RWPE2 (cell line): ENCODE measurements around the gene DCP1A.

ENCODE experiments used
- ATAC-seq: fragments of 200-7000 bp; cut with Tn5 transposase; 3 replicates; pipeline ENCODE4 v1.9.1; 2021; ENCODE audit warnings: low read depth
- DNase-seq: peaks from one replicate; pipeline ENCODE4 v3.0.0-alpha.2; 2020; ENCODE audit warnings: low spot score
- H3K27ac ChIP-seq: fragments of 450-650 bp; 2 replicates; pipeline ENCODE4 v1.5.1; 2017; ENCODE audit warnings: mild to moderate bottlenecking; ENCODE audit not compliant: poor library complexity, severe bottlenecking
- H3K27me3 ChIP-seq: fragments of 250-450 bp; sonication (Bioruptor Pico); 2 replicates; pipeline ENCODE4 v1.5.1; 2021; ENCODE audit warnings: mild to moderate bottlenecking, moderate library complexity; ENCODE audit not compliant: insufficient read depth, poor library complexity, severe bottlenecking
- H3K36me3 ChIP-seq: fragments of 250-450 bp; sonication (Bioruptor Pico); 2 replicates; pipeline ENCODE4 v1.5.1; 2020; ENCODE audit warnings: low read depth, mild to moderate bottlenecking, moderate library complexity
- H3K4me1 ChIP-seq: fragments of 250-450 bp; sonication (Bioruptor Pico); 2 replicates; pipeline ENCODE4 v1.5.1; 2021; ENCODE audit warnings: mild to moderate bottlenecking, moderate library complexity; ENCODE audit not compliant: insufficient read depth, poor library complexity, severe bottlenecking
- H3K4me3 ChIP-seq: fragments of 250-450 bp; sonication (Bioruptor Pico); 2 replicates; pipeline ENCODE4 v1.5.1; 2021; ENCODE audit warnings: mild to moderate bottlenecking, moderate library complexity; ENCODE audit not compliant: severe bottlenecking
- H3K9me3 ChIP-seq: fragments of 250-450 bp; sonication (Bioruptor Pico); 2 replicates; pipeline ENCODE4 v1.5.1; 2021; ENCODE audit warnings: mild to moderate bottlenecking, moderate library complexity; ENCODE audit not compliant: severe bottlenecking
- CTCF ChIP-seq: fragments of 450-650 bp; IDR thresholded peaks from one replicate; pipeline ENCODE4 v1.5.1; 2017; ENCODE audit warnings: mild to moderate bottlenecking, moderate library complexity; ENCODE audit not compliant: poor library complexity, severe bottlenecking

DCP1A gene

GRCh38 chr3:53258600-53259426 is 88.5 kb downstream of the DCP1A start:
- no peak overlapping the region for H3K27ac ChIP-seq
- H3K4me1 ChIP-seq, result peaks cover 18% of the 10 kb centered on the region
- H3K36me3 ChIP-seq, result peaks cover 9% of the 10 kb centered on the region
- H3K9me3 ChIP-seq, result no peaks in the 10 kb centered on the region
- H3K4me3 ChIP-seq, result no peak overlapping the region
- ATAC-seq, result no peak
- no peak for DNase-seq
- no peak for TF ChIP-seq CTCF
- no peaks in the 10 kb centered on the region for H3K27me3 ChIP-seq

- no peak for ATAC-seq
- Histone ChIP-seq H3K27ac (no peak overlapping the region), H3K4me3 (no peak overlapping the region), H3K27me3 (no peaks in the 10 kb centered on the region), H3K4me1 (peaks cover 23% of the 10 kb centered on the region), H3K9me3 (no peaks in the 10 kb centered on the region), H3K36me3 (peaks cover 23% of the 10 kb centered on the region)
- no peak for TF ChIP-seq CTCF
- peak; percentile 36 for DNase-seq
These were observed 89.9 kb downstream of the DCP1A start for GRCh38 chr3:53257465-53257864.

- no peak for TF ChIP-seq CTCF
- peaks cover 30% of the 10 kb centered on the region for H3K36me3 ChIP-seq
- peaks cover 24% of the 10 kb centered on the region for H3K4me1 ChIP-seq
- H3K4me3 ChIP-seq, result no peak overlapping the region
- H3K9me3 ChIP-seq, result no peaks in the 10 kb centered on the region
- no peaks in the 10 kb centered on the region for H3K27me3 ChIP-seq
- H3K27ac ChIP-seq, result peak overlapping the region; percentile 81
- peak; percentile 22 for DNase-seq
- ATAC-seq, result no peak
These were observed 90.7 kb downstream of the DCP1A start for GRCh38 chr3:53256704-53257055.

- DNase-seq (peak; percentile 83), ATAC-seq (peak; percentile 67)
- Histone ChIP-seq H3K27me3 (no peaks in the 10 kb centered on the region), H3K27ac (peak within 1 kb of the TSS; percentile 81), H3K36me3 (peaks cover 35% of the 10 kb centered on the region), H3K4me3 (peak within 1 kb of the TSS; percentile 97), H3K4me1 (peaks cover 19% of the 10 kb centered on the region), H3K9me3 (no peaks in the 10 kb centered on the region)
- TF ChIP-seq CTCF, result no peak
These were observed 91.3 kb downstream of the DCP1A start, which contains the start of gene TKT for GRCh38 chr3:53255775-53256703. Gene TKT (minus strand): TSS chr3:53256022. CDS start chr3:53255942, 80 bp downstream.
